Keratinocyte (primary cell): ENCODE measurements around the gene ZBTB32. TPM values are rescaled to one million over a fixed set of nuclear protein-coding genes. Genes with fewer than 3 reads are reported as not detected.

ENCODE experiments used
- DNase-seq: peaks from one replicate; pipeline ENCODE4 v3.0.0-alpha.2; 2011; ENCODE audit warnings: low read depth, missing footprints, low spot score
- FAIRE-seq: peaks from 2 replicates; lab custom pipeline; 2011; peaks lifted over from hg19 to GRCh38; lab: Jason Lieb, UNC
- H2AFZ ChIP-seq: 2 replicates; pipeline ENCODE4 v1.6.0; 2012; ENCODE audit warnings: low read length, control low read depth, inconsistent platforms; ENCODE audit not compliant: control insufficient read depth
- H3K27ac ChIP-seq: 2 replicates; pipeline ENCODE4 v1.5.1; 2011; ENCODE audit warnings: low read length; ENCODE audit not compliant: control insufficient read depth, insufficient read depth
- H3K27me3 ChIP-seq: 3 replicates; pipeline ENCODE4 v1.6.0; 2011; ENCODE audit warnings: low read length; ENCODE audit not compliant: control insufficient read depth, insufficient read depth; ENCODE audit errors: extremely low read depth
- H3K36me3 ChIP-seq, 2 experiments: 2 replicates in 1 of 2; 3 replicates in 1 of 2; pipeline ENCODE4 v1.5.1; 2011; ENCODE audit warnings: low read length in 2 of 2, mild to moderate bottlenecking in 1 of 2; ENCODE audit not compliant: control insufficient read depth in 2 of 2, insufficient read depth in 2 of 2; ENCODE audit errors: extremely low read depth in 1 of 2
- H3K4me1 ChIP-seq: 3 replicates; pipeline ENCODE4 v1.5.1; 2011; ENCODE audit warnings: low read length; ENCODE audit not compliant: control insufficient read depth, insufficient read depth; ENCODE audit errors: extremely low read depth
- H3K4me2 ChIP-seq: 3 replicates; pipeline ENCODE4 v1.6.0; 2011; ENCODE audit warnings: low read depth, low read length; ENCODE audit not compliant: control insufficient read depth, insufficient read depth; ENCODE audit errors: extremely low read depth
- H3K4me3 ChIP-seq, 3 experiments: fragments of 200-600 bp in 1 of 3; sonication (generic) in 1 of 3; 2 replicates in 2 of 3; 3 replicates in 1 of 3; pipeline ENCODE4 v1.5.1; 2011 to 2016; ENCODE audit warnings: low read length in 3 of 3, mild to moderate bottlenecking in 3 of 3, control low read depth in 2 of 3, inconsistent platforms in 1 of 3, low read depth in 1 of 3, mixed read lengths in 1 of 3, mixed run types in 1 of 3, moderate library complexity in 1 of 3; ENCODE audit not compliant: control insufficient read depth in 2 of 3, insufficient read depth in 2 of 3; ENCODE audit errors: extremely low read depth in 1 of 3
- H3K79me2 ChIP-seq: 2 replicates; pipeline ENCODE4 v1.6.0; 2012; ENCODE audit warnings: low read length; ENCODE audit not compliant: control insufficient read depth, insufficient read depth
- H3K9ac ChIP-seq: 3 replicates; pipeline ENCODE4 v1.6.0; 2011; ENCODE audit warnings: low read length; ENCODE audit not compliant: control insufficient read depth, insufficient read depth; ENCODE audit errors: extremely low read depth
- H3K9me1 ChIP-seq: 3 replicates; pipeline ENCODE4 v1.6.0; 2011; ENCODE audit warnings: low read length; ENCODE audit not compliant: control insufficient read depth, insufficient read depth; ENCODE audit errors: extremely low read depth
- H3K9me3 ChIP-seq: 2 replicates; pipeline ENCODE4 v1.5.1; 2012; ENCODE audit warnings: low read depth, low read length; ENCODE audit not compliant: control insufficient read depth
- H4K20me1 ChIP-seq: 3 replicates; pipeline ENCODE4 v1.6.0; 2011; ENCODE audit warnings: low read length; ENCODE audit not compliant: control insufficient read depth, insufficient read depth; ENCODE audit errors: extremely low read depth
- EZH2 ChIP-seq: IDR thresholded peaks from one replicate; pipeline ENCODE4 v1.6.1; 2012; ENCODE audit warnings: inconsistent platforms, mild to moderate bottlenecking, low read length, moderate library complexity
- dilution Hi-C: fragments of 300-500 bp; cut with MboI; formaldehyde crosslinking; loops from one replicate; pipeline ENCODE4 v1.7.0; 2020; ENCODE audit warnings: low sequenced_read_pairs; ENCODE audit not compliant: extremely low pct_ligation_motif_present
- polyA plus RNA-seq, 5 experiments: library from polyadenylated mRNA; depleted of rRNA in 3 of 5; stranded (reverse) in 3 of 5; stranded (forward) in 1 of 5; unstranded in 1 of 5; fragments of >200 nt; gene quantifications; 1 replicate in 1 of 5; 2 replicates in 3 of 5; 3 replicates in 1 of 5; pipeline versions ENCODE4 v1.2.1 to v1.2.3, GENCODE V29; 2011 to 2012; ENCODE audit warnings: missing spikeins in 2 of 5, low read depth in 1 of 5, low replicate concordance in 1 of 5
- TF ChIP-seq, protein P1 (sequence below), 3 experiments: IDR thresholded peaks in 1 of 3; conservative IDR thresholded peaks in 1 of 3; optimal IDR thresholded peaks in 1 of 3; 2 replicates in 2 of 3; 3 replicates in 1 of 3; pipeline versions ENCODE3 to v1.5.1; 2011; ENCODE audit warnings: low read length in 3 of 3, mild to moderate bottlenecking in 3 of 3, moderate library complexity in 2 of 3, control low read depth in 1 of 3, inconsistent platforms in 1 of 3; ENCODE audit not compliant: insufficient read depth in 2 of 3; ENCODE audit errors: extremely low read depth in 1 of 3

ZBTB32 gene
- polyA plus RNA-seq, 1 donor (not counting 4 experiments of a cell fraction or from before 2014, with no cell fraction given) = not detected

DNA sequence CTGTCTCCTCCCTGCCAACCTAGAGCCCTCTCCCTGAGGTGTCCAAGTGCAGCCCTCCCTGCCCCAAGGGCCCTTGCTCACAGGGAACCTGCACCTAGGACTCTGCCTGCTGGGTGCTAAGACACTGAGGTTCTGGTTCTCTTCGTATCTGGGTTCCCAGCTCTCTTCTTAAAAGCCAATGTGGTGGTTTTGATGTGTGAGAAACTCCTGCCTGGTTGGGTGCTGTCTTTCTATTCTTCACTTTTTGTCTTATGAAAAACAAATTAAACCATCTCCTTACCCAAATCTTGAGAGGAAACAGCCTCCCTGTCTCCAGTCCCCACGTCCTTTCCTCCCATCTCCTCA, 9.1 kb downstream of the ZBTB32 start:
- DNase-seq = no peak
- H3K9me3 ChIP-seq = no peaks in the 10 kb centered on the region
- H3K27ac ChIP-seq = no peak overlapping the region
- no peak overlapping the region for H3K9ac ChIP-seq
- TF ChIP-seq, protein P1, sequence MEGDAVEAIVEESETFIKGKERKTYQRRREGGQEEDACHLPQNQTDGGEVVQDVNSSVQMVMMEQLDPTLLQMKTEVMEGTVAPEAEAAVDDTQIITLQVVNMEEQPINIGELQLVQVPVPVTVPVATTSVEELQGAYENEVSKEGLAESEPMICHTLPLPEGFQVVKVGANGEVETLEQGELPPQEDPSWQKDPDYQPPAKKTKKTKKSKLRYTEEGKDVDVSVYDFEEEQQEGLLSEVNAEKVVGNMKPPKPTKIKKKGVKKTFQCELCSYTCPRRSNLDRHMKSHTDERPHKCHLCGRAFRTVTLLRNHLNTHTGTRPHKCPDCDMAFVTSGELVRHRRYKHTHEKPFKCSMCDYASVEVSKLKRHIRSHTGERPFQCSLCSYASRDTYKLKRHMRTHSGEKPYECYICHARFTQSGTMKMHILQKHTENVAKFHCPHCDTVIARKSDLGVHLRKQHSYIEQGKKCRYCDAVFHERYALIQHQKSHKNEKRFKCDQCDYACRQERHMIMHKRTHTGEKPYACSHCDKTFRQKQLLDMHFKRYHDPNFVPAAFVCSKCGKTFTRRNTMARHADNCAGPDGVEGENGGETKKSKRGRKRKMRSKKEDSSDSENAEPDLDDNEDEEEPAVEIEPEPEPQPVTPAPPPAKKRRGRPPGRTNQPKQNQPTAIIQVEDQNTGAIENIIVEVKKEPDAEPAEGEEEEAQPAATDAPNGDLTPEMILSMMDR (optimal IDR thresholded peaks at IDR 0.05 in 1 of 3, IDR thresholded peaks at IDR 0.05 in 1 of 3, conservative IDR thresholded peaks at IDR 0.05 in 1 of 3; ENCODE audit: extremely low read depth in 1 of 3, insufficient read depth in 2 of 3, low read length in 3 of 3) = no peak
- TF ChIP-seq EZH2 = no peak
- H3K79me2 ChIP-seq = peaks cover 4% of the 10 kb centered on the region
- no peaks in the 10 kb centered on the region for H3K36me3 ChIP-seq
- no peak for FAIRE-seq
- no peaks in the 10 kb centered on the region for H4K20me1 ChIP-seq
- no peak overlapping the region for H3K4me2 ChIP-seq
- dilution Hi-C loops = no loop called here
- no peak overlapping the region for H2AFZ ChIP-seq
- peaks cover 20% of the 10 kb centered on the region for H3K4me1 ChIP-seq
- no peak overlapping the region for H3K4me3 ChIP-seq
- H3K27me3 ChIP-seq = no peaks in the 10 kb centered on the region
- H3K9me1 ChIP-seq = no peaks in the 10 kb centered on the region

DNA sequence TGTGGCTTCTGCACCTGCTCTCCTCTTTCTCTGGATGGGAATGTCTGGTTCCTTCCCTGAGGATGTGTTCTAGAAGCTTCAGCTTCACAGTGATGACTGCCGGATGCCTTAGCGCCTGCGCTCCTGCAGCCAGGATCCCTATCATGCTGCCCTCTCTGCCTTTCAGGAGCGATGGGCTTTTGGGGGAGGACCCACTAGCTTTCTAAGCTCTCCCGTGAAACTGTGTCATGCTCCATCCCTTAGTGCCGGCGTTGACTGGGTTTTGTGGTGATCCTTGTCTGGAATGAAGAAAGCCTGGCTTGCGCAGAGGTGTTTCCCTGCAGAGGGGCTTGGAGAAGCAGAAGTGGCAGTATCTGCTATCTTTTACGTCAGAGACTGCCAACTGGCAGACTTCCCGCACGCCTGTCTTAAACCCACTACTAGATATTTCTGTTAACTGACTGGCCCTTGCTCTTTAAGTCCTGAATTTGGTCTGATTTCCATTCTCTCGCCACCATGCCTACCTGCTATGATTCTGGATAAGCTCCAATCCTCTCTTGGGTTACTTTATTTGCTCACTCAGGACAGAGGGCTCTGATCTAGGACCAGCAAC, 9.6 kb downstream of the ZBTB32 start:
- no peaks in the 10 kb centered on the region for H4K20me1 ChIP-seq
- no peak for FAIRE-seq

More for the DNA sequence above, 9.6 kb downstream of the ZBTB32 start:
- Histone ChIP-seq H3K4me3 (no peak overlapping the region), H3K79me2 (peaks cover 9% of the 10 kb centered on the region), H3K9ac (no peak overlapping the region), H3K36me3 (no peaks in the 10 kb centered on the region), H3K27me3 (no peaks in the 10 kb centered on the region), H3K27ac (no peak overlapping the region), H2AFZ (no peak overlapping the region), H3K4me2 (no peak overlapping the region), H3K4me1 (peaks cover 22% of the 10 kb centered on the region), H3K9me1 (no peaks in the 10 kb centered on the region), H3K9me3 (no peaks in the 10 kb centered on the region)
- TF ChIP-seq, protein P1 (optimal IDR thresholded peaks at IDR 0.05 in 1 of 3, IDR thresholded peaks at IDR 0.05 in 1 of 3, conservative IDR thresholded peaks at IDR 0.05 in 1 of 3; ENCODE audit: extremely low read depth in 1 of 3, insufficient read depth in 2 of 3, low read length in 3 of 3) = no peak
- TF ChIP-seq EZH2 = no peak
- no peak for DNase-seq
- dilution Hi-C loops = no loop called here
